HepG2 (cell line): ENCODE data around the gene TACC3. TPM values are rescaled to one million over a fixed set of nuclear protein-coding genes. Genes with fewer than 3 reads are reported as not detected.

Experiments
- ARNT ChIP-seq: fragments of 450-650 bp; IDR thresholded peaks from 2 replicates; pipeline ENCODE4 v1.6.1; 2017
- CBFB ChIP-seq: sonication (generic); formaldehyde crosslinking; IDR thresholded peaks from 2 replicates; pipeline ENCODE4 v1.4.0; 2020; ENCODE audit warnings: missing genetic modification reagents
- CCDC6 ChIP-seq: sonication (generic); formaldehyde crosslinking; IDR thresholded peaks from 2 replicates; pipeline ENCODE4 v1.8.1; 2022; ENCODE audit warnings: mild to moderate bottlenecking, missing genetic modification reagents, moderate library complexity
- CEBPG ChIP-seq: IDR thresholded peaks from 2 replicates; pipeline ENCODE4 v1.6.1; 2016
- CENPT ChIP-seq: sonication (generic); formaldehyde crosslinking; IDR thresholded peaks from 2 replicates; pipeline ENCODE4 v1.8.0; 2022; ENCODE audit warnings: low read depth, mild to moderate bottlenecking, moderate library complexity, missing genetic modification reagents
- GATAD2A ChIP-seq: IDR thresholded peaks from 2 replicates; pipeline ENCODE4 v1.6.1; 2016
- HDAC1 ChIP-seq: sonication (generic); formaldehyde crosslinking; IDR thresholded peaks from 2 replicates; pipeline ENCODE4 v1.5.1; 2020; ENCODE audit warnings: mild to moderate bottlenecking, missing genetic modification reagents
- HNRNPUL1 ChIP-seq: fragments of 200-400 bp; formaldehyde crosslinking; IDR thresholded peaks from 2 replicates; pipeline ENCODE4 v1.6.1; 2017; ENCODE audit warnings: low read depth, mild to moderate bottlenecking, low read length, moderate library complexity
- IRX3 ChIP-seq: sonication (generic); formaldehyde crosslinking; IDR thresholded peaks from 2 replicates; pipeline ENCODE4 v1.8.1; 2023; ENCODE audit warnings: mild to moderate bottlenecking, low read depth, missing genetic modification reagents, borderline replicate concordance
- JDP2 ChIP-seq: sonication (generic); formaldehyde crosslinking; IDR thresholded peaks from 2 replicates; pipeline ENCODE4 v1.8.1; 2022; ENCODE audit warnings: missing genetic modification reagents, borderline replicate concordance
- NFYC ChIP-seq: IDR thresholded peaks from 2 replicates; pipeline ENCODE4 v1.6.1; 2016; ENCODE audit warnings: missing genetic modification reagents, missing compliant biosample characterization
- SNAPC2 ChIP-seq: sonication (generic); formaldehyde crosslinking; IDR thresholded peaks from 2 replicates; pipeline ENCODE4 v1.8.1; 2022; ENCODE audit warnings: mild to moderate bottlenecking, missing genetic modification reagents
- ZBTB49 ChIP-seq: sonication (generic); formaldehyde crosslinking; IDR thresholded peaks from 2 replicates; pipeline ENCODE4 v1.4.0; 2020; ENCODE audit warnings: missing genetic modification reagents, borderline replicate concordance
- ZC3H4 ChIP-seq: sonication (generic); formaldehyde crosslinking; IDR thresholded peaks from 2 replicates; pipeline ENCODE4 v1.4.0; 2020; ENCODE audit warnings: missing genetic modification reagents, borderline replicate concordance
- ZNF713 ChIP-seq: sonication (generic); formaldehyde crosslinking; IDR thresholded peaks from 2 replicates; pipeline ENCODE4 v1.4.0; 2020; ENCODE audit warnings: mild to moderate bottlenecking, missing genetic modification reagents
- ZNF790 ChIP-seq: sonication (generic); formaldehyde crosslinking; IDR thresholded peaks from 2 replicates; pipeline ENCODE4 v1.8.0; 2022; ENCODE audit warnings: missing genetic modification reagents, mild to moderate bottlenecking, borderline replicate concordance
- ZNF883 ChIP-seq: sonication (generic); formaldehyde crosslinking; IDR thresholded peaks from 2 replicates; pipeline ENCODE4 v1.5.1; 2020; ENCODE audit warnings: mild to moderate bottlenecking, missing genetic modification reagents; ENCODE audit errors: not compliant biosample characterization
- ZUFSP ChIP-seq: sonication (generic); formaldehyde crosslinking; IDR thresholded peaks from 2 replicates; pipeline ENCODE4 v1.9.0; 2021; ENCODE audit warnings: missing genetic modification reagents, mild to moderate bottlenecking, borderline replicate concordance
- polyA plus RNA-seq, 8 experiments: library from polyadenylated mRNA; depleted of rRNA in 3 of 8; stranded (reverse) in 7 of 8; unstranded in 1 of 8; fragments of >200 nt; fragmentation: Illumina TruSeq in 4 of 8; extraction: Trizol in 4 of 8; gene quantifications; 2 replicates each; pipeline versions ENCODE4 v1.2.1 to v1.2.3, GENCODE V29; 2011 to 2016; ENCODE audit warnings: low read depth in 4 of 8, missing spikeins in 1 of 8, mixed read lengths in 1 of 8; ENCODE audit not compliant: insufficient read depth in 1 of 8
- total RNA-seq, 5 experiments: library from RNA; depleted of rRNA; stranded (reverse); fragments of >200 nt; fragmentation: Illumina TruSeq; extraction: Trizol; gene quantifications; 2 replicates each; pipeline ENCODE4 v1.2.3, GENCODE V29; 2016; ENCODE audit warnings: low read depth in 1 of 5
- TF ChIP-seq, protein P1 (sequence below): sonication (generic); formaldehyde crosslinking; IDR thresholded peaks from 2 replicates; pipeline ENCODE4 v1.5.0; 2020; ENCODE audit warnings: missing genetic modification reagents, mild to moderate bottlenecking, borderline replicate concordance

TACC3 gene
- total and polyA plus RNA-seq, 2 of the 13 experiments (the other 11 are each of a cell fraction or from before 2014, with no cell fraction given) = 20.3 to 21.2 TPM

GRCh38 chr4:1787411-1788077, 66.2 kb downstream of the TACC3 start (continued):
- TF ChIP-seq JDP2 (CRISPR knock-in tag) = no peak
- TF ChIP-seq ZNF790 (CRISPR knock-in tag) = no peak
- TF ChIP-seq, protein P1, sequence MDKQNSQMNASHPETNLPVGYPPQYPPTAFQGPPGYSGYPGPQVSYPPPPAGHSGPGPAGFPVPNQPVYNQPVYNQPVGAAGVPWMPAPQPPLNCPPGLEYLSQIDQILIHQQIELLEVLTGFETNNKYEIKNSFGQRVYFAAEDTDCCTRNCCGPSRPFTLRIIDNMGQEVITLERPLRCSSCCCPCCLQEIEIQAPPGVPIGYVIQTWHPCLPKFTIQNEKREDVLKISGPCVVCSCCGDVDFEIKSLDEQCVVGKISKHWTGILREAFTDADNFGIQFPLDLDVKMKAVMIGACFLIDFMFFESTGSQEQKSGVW (CRISPR knock-in tag) = no peak
- TF ChIP-seq NFYC (CRISPR knock-in tag) = no peak
- TF ChIP-seq HNRNPUL1 = no peak
- peak; percentile 31; the same call in 1 of the 2 replicates for TF ChIP-seq GATAD2A (CRISPR knock-in tag)
- no peak for TF ChIP-seq CEBPG (CRISPR knock-in tag)
- no peak for TF ChIP-seq CCDC6 (CRISPR knock-in tag)
- no peak for TF ChIP-seq ARNT
- no peak for TF ChIP-seq ZNF713 (CRISPR knock-in tag)
- no peak for TF ChIP-seq CENPT (CRISPR knock-in tag)
- no peak for TF ChIP-seq CBFB
- no peak for TF ChIP-seq ZNF883 (CRISPR knock-in tag)
- TF ChIP-seq IRX3 (CRISPR knock-in tag) = no peak
- 0 out of 2 replicates have a peak, but pooled peaks have one; percentile 15 for TF ChIP-seq HDAC1 (CRISPR knock-in tag)
- TF ChIP-seq SNAPC2 (CRISPR knock-in tag) = no peak
- no peak for TF ChIP-seq ZUFSP
- TF ChIP-seq ZBTB49 (CRISPR knock-in tag) = no peak
- TF ChIP-seq ZC3H4 (CRISPR knock-in tag) = no peak
